Stimulated activated effector memory CD8-positive, alpha-beta T cell treated with anti-CD3 and anti-CD28 coated beads, Interleukin-12 subunit alpha, Interleukin-12 subunit beta, amount 100 ng/mL, for 72 hours (primary cell): ENCODE data around the gene OVAAL.
"Not testable (repeated sequence)": the region's sequence is repeated elsewhere in the genome, so short reads cannot be mapped to it uniquely, and the experiment has no call there.

Experiments
- ATAC-seq: fragments of 150-1000 bp; cut with Tn5 transposase; 2 replicates; pipeline ENCODE4 v1.10.0; 2021
- DNase-seq, 2 donors: peaks; one replicate each; pipeline ENCODE4 v3.0.0; 2021 to 2022; ENCODE audit warnings: low spot score in 2 of 2
- H3K27ac Mint-ChIP-seq: one replicate; pipeline ENCODE4 v1.8.0; 2022; ENCODE audit warnings: mild to moderate bottlenecking, mixed read lengths
- H3K36me3 Mint-ChIP-seq: one replicate; pipeline ENCODE4 v1.8.0; 2022; ENCODE audit warnings: mild to moderate bottlenecking, mixed read lengths
- H3K4me1 Mint-ChIP-seq: one replicate; pipeline ENCODE4 v1.8.0; 2022; ENCODE audit warnings: mixed read lengths
- H3K4me3 Mint-ChIP-seq: one replicate; pipeline ENCODE4 v1.8.0; 2022; ENCODE audit warnings: mild to moderate bottlenecking, mixed read lengths
- H3K9me3 Mint-ChIP-seq: one replicate; pipeline ENCODE4 v1.8.0; 2022; ENCODE audit warnings: mixed read lengths

The OVAAL gene

GRCh38 chr1:180533266-180533987, 25.3 kb upstream of the OVAAL start:
- Mint-ChIP-seq H3K36me3 (no peaks in the 10 kb centered on the region), H3K9me3 (no peaks in the 10 kb centered on the region)

GRCh38 chr1:180534214-180534613, 24.6 kb upstream of the OVAAL start:
- Mint-ChIP-seq H3K9me3 (no peaks in the 10 kb centered on the region), H3K4me3 (no peak overlapping the region), H3K36me3 (no peaks in the 10 kb centered on the region), H3K27ac (no peak overlapping the region), H3K4me1 (no peaks in the 10 kb centered on the region)
- ATAC-seq (no peak), DNase-seq (no peak)

More at GRCh38 chr1:180533266-180533987, 25.3 kb upstream of the OVAAL start:
- no peaks in the 10 kb centered on the region for H3K4me1 Mint-ChIP-seq
- no peak overlapping the region for H3K4me3 Mint-ChIP-seq
- DNase-seq (peak; percentile 57 to 80), ATAC-seq (peak; percentile 75)
- no peak overlapping the region for H3K27ac Mint-ChIP-seq

GRCh38 chr1:180535418-180535999, 23.3 kb upstream of the OVAAL start:
- Mint-ChIP-seq H3K4me1 (no peaks in the 10 kb centered on the region), H3K9me3 (no peaks in the 10 kb centered on the region), H3K27ac (no peak overlapping the region), H3K36me3 (no peaks in the 10 kb centered on the region), H3K4me3 (no peak overlapping the region)
- no peak for ATAC-seq
- DNase-seq = no peak

- no peaks in the 10 kb centered on the region for H3K36me3 Mint-ChIP-seq
- H3K9me3 Mint-ChIP-seq = no peaks in the 10 kb centered on the region
- H3K27ac Mint-ChIP-seq = no peak overlapping the region
- ATAC-seq (no peak), DNase-seq (no peak)
- H3K4me1 Mint-ChIP-seq = no peaks in the 10 kb centered on the region
- H3K4me3 Mint-ChIP-seq = no peak overlapping the region
Observed at GRCh38 chr1:180536821-180537372, 21.9 kb upstream of the OVAAL start.

GRCh38 chr1:180539136-180539535, 19.6 kb upstream of the OVAAL start:
- Mint-ChIP-seq H3K4me1 (no peaks in the 10 kb centered on the region), H3K9me3 (no peaks in the 10 kb centered on the region), H3K4me3 (no peak overlapping the region), H3K36me3 (no peaks in the 10 kb centered on the region), H3K27ac (no peak overlapping the region)
- ATAC-seq (no peak), DNase-seq (no peak)

GRCh38 chr1:180540697-180541594, 17.8 kb upstream of the OVAAL start:
- no peaks in the 10 kb centered on the region for H3K36me3 Mint-ChIP-seq
- H3K4me1 Mint-ChIP-seq = no peaks in the 10 kb centered on the region
- H3K4me3 Mint-ChIP-seq = no peak overlapping the region
- no peak overlapping the region for H3K27ac Mint-ChIP-seq
- ATAC-seq = no peak
- H3K9me3 Mint-ChIP-seq = no peaks in the 10 kb centered on the region
- no peak for DNase-seq

- Mint-ChIP-seq H3K4me3 (no peak overlapping the region), H3K27ac (no peak overlapping the region), H3K4me1 (no peaks in the 10 kb centered on the region), H3K9me3 (no peaks in the 10 kb centered on the region), H3K36me3 (no peaks in the 10 kb centered on the region)
- DNase-seq (no peak), ATAC-seq (no peak)
Observed at GRCh38 chr1:180542113-180542837, 16.5 kb upstream of the OVAAL start.

GRCh38 chr1:180542838-180543145, 16.0 kb upstream of the OVAAL start:
- H3K4me3 Mint-ChIP-seq = no peak overlapping the region

GRCh38 chr1:180544050-180544449, 14.7 kb upstream of the OVAAL start:
- Mint-ChIP-seq H3K9me3 (no peaks in the 10 kb centered on the region), H3K36me3 (no peaks in the 10 kb centered on the region), H3K4me1 (no peaks in the 10 kb centered on the region), H3K4me3 (no peak overlapping the region), H3K27ac (no peak overlapping the region)
- ATAC-seq (no peak), DNase-seq (no peak)

More at GRCh38 chr1:180542838-180543145, 16.0 kb upstream of the OVAAL start:
- Mint-ChIP-seq H3K9me3 (no peaks in the 10 kb centered on the region), H3K36me3 (no peaks in the 10 kb centered on the region), H3K4me1 (no peaks in the 10 kb centered on the region), H3K27ac (no peak overlapping the region)
- no peak for ATAC-seq
- DNase-seq = no peak

GRCh38 chr1:180545991-180546390, 12.8 kb upstream of the OVAAL start:
- Mint-ChIP-seq H3K4me3 (no peak overlapping the region), H3K9me3 (no peaks in the 10 kb centered on the region), H3K4me1 (no peaks in the 10 kb centered on the region), H3K27ac (no peak overlapping the region), H3K36me3 (no peaks in the 10 kb centered on the region)
- DNase-seq (no peak), ATAC-seq (no peak)

- Mint-ChIP-seq H3K4me3 (no peak overlapping the region), H3K27ac (no peak overlapping the region), H3K36me3 (no peaks in the 10 kb centered on the region), H3K4me1 (no peaks in the 10 kb centered on the region), H3K9me3 (no peaks in the 10 kb centered on the region)
- DNase-seq (no peak), ATAC-seq (no peak)
Observed at GRCh38 chr1:180548686-180549317, 10.0 kb upstream of the OVAAL start.

GRCh38 chr1:180549770-180550169, 9.0 kb upstream of the OVAAL start:
- H3K4me1 Mint-ChIP-seq, H3K36me3 Mint-ChIP-seq, ATAC-seq, H3K27ac Mint-ChIP-seq, DNase-seq, H3K4me3 Mint-ChIP-seq, H3K9me3 Mint-ChIP-seq: not testable (repeated sequence)

GRCh38 chr1:180550241-180550640, 8.5 kb upstream of the OVAAL start:
- no peaks in the 10 kb centered on the region for H3K4me1 Mint-ChIP-seq
- no peak for ATAC-seq
- DNase-seq = no peak
- H3K27ac Mint-ChIP-seq = no peak overlapping the region
- no peak overlapping the region for H3K4me3 Mint-ChIP-seq
- H3K9me3 Mint-ChIP-seq = no peaks in the 10 kb centered on the region
- no peaks in the 10 kb centered on the region for H3K36me3 Mint-ChIP-seq

- no peak overlapping the region for H3K4me3 Mint-ChIP-seq
- H3K9me3 Mint-ChIP-seq = no peaks in the 10 kb centered on the region
- ATAC-seq (no peak), DNase-seq (no peak)
- H3K4me1 Mint-ChIP-seq = no peaks in the 10 kb centered on the region
- H3K36me3 Mint-ChIP-seq = no peaks in the 10 kb centered on the region
- H3K27ac Mint-ChIP-seq = no peak overlapping the region
Observed at GRCh38 chr1:180551997-180552396, 6.8 kb upstream of the OVAAL start.

- DNase-seq, H3K4me1 Mint-ChIP-seq, H3K27ac Mint-ChIP-seq, ATAC-seq, H3K9me3 Mint-ChIP-seq, H3K4me3 Mint-ChIP-seq, H3K36me3 Mint-ChIP-seq: not testable (repeated sequence)
Observed at GRCh38 chr1:180553046-180553445, 5.7 kb upstream of the OVAAL start.
